NCI-H510A treated with DMSO at 0.1 percent for 48 hours (cell line): ENCODE data around the gene NOL6.
"Not testable (repeated sequence)": the region's sequence is repeated elsewhere in the genome, so short reads cannot be mapped to it uniquely, and the experiment has no call there.

ENCODE experiments used
- DNase-seq: peaks from one replicate; lab custom pipeline; 2025; lab: John Stamatoyannopoulos, UW

The NOL6 gene

GRCh38 chr9:33471361-33471760, 2.4 kb downstream of the NOL6 start:
- DNase-seq, result no peak

- DNase-seq, result no peak
These were observed 3.8 kb downstream of the NOL6 start for GRCh38 chr9:33469891-33470290.

GRCh38 chr9:33468797-33469621, 4.7 kb downstream of the NOL6 start:
- no peak for DNase-seq

GRCh38 chr9:33468215-33468730, 5.5 kb downstream of the NOL6 start:
- DNase-seq, result no peak

GRCh38 chr9:33467526-33467925, 6.2 kb downstream of the NOL6 start:
- no peak for DNase-seq

- peak; percentile 6 for DNase-seq
These were observed 6.9 kb downstream of the NOL6 start for GRCh38 chr9:33466565-33467495.

GRCh38 chr9:33465596-33466564, 7.8 kb downstream of the NOL6 start:
- no peak for DNase-seq

GRCh38 chr9:33465096-33465495, 8.6 kb downstream of the NOL6 start:
- DNase-seq, result no peak

- DNase-seq, result no peak
These were observed 9.6 kb downstream of the NOL6 start for GRCh38 chr9:33464045-33464636.

- DNase-seq, result no peak
These were observed 10.6 kb downstream of the NOL6 start for GRCh38 chr9:33463151-33463550.

GRCh38 chr9:33461492-33461891, 12.2 kb downstream of the NOL6 start:
- no peak for DNase-seq

- no peak for DNase-seq
These were observed 12.9 kb downstream of the NOL6 start for GRCh38 chr9:33460854-33461253.

- no peak for DNase-seq
These were observed 14.6 kb downstream of the NOL6 start for GRCh38 chr9:33459115-33459514.

GRCh38 chr9:33458444-33458843, 15.3 kb downstream of the NOL6 start:
- no peak for DNase-seq

GRCh38 chr9:33455945-33456344, 17.8 kb downstream of the NOL6 start:
- DNase-seq, result no peak

GRCh38 chr9:33455456-33455855, 18.3 kb downstream of the NOL6 start:
- not testable (repeated sequence) for DNase-seq

- not testable (repeated sequence) for DNase-seq
These were observed 19.1 kb downstream of the NOL6 start for GRCh38 chr9:33454661-33455026.

GRCh38 chr9:33453999-33454660, 19.6 kb downstream of the NOL6 start:
- no peak for DNase-seq

GRCh38 chr9:33453286-33453860, 20.4 kb downstream of the NOL6 start:
- no peak for DNase-seq

GRCh38 chr9:33452828-33453271, 20.9 kb downstream of the NOL6 start:
- DNase-seq, result peak; percentile 42
